C4-2B (cell line): ENCODE data around the gene OTOS.

Source experiments
- ZFX ChIP-seq: fragments of 450-650 bp; IDR thresholded peaks from 2 replicates; pipeline ENCODE4 v1.6.1; 2017
- TF ChIP-seq, protein P1 (sequence below): fragments of 450-650 bp; conservative IDR thresholded peaks from 2 replicates; pipeline ENCODE4 v1.5.1; 2017; ENCODE audit warnings: mild to moderate bottlenecking

GRCh38 chr2:240170883-240171282, 30.4 kb upstream of the OTOS start:
- TF ChIP-seq, protein P1, sequence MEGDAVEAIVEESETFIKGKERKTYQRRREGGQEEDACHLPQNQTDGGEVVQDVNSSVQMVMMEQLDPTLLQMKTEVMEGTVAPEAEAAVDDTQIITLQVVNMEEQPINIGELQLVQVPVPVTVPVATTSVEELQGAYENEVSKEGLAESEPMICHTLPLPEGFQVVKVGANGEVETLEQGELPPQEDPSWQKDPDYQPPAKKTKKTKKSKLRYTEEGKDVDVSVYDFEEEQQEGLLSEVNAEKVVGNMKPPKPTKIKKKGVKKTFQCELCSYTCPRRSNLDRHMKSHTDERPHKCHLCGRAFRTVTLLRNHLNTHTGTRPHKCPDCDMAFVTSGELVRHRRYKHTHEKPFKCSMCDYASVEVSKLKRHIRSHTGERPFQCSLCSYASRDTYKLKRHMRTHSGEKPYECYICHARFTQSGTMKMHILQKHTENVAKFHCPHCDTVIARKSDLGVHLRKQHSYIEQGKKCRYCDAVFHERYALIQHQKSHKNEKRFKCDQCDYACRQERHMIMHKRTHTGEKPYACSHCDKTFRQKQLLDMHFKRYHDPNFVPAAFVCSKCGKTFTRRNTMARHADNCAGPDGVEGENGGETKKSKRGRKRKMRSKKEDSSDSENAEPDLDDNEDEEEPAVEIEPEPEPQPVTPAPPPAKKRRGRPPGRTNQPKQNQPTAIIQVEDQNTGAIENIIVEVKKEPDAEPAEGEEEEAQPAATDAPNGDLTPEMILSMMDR: no peak
- no peak for TF ChIP-seq ZFX
